ENCODE data around the gene SPATA25. TPM values are rescaled to one million over a fixed set of nuclear protein-coding genes. Genes with fewer than 3 reads are reported as not detected.

Gene SPATA25
- total RNA-seq, 1 donor = 1.4 TPM

- peaks cover 2% of the 10 kb centered on the region for H3K4me1 ChIP-seq (ENCODE audit: insufficient read depth, low read length)
- no peak overlapping the region for H3K4me3 ChIP-seq (ENCODE audit: insufficient read depth, low read length)
- DNase-seq (ENCODE audit: insufficient read length, low spot score, missing footprints) = no peak
- no peak overlapping the region for H3K4me2 ChIP-seq (ENCODE audit: insufficient read depth, low read length)
- no peak overlapping the region for H3K27ac ChIP-seq (ENCODE audit: low read depth, low read length)
- H3K79me2 ChIP-seq (ENCODE audit: insufficient read depth, low read length) = peaks cover 19% of the 10 kb centered on the region
- peaks cover 22% of the 10 kb centered on the region for H3K36me3 ChIP-seq (ENCODE audit: insufficient read depth, low read length)
- no peaks in the 10 kb centered on the region for H3K27me3 ChIP-seq (ENCODE audit: insufficient read depth, low read length)
- H3K9me3 ChIP-seq (ENCODE audit: low read depth, low read length) = no peaks in the 10 kb centered on the region
- H4K20me1 ChIP-seq (ENCODE audit: insufficient read depth, low read length) = peaks cover 11% of the 10 kb centered on the region
- TF ChIP-seq CTCF (IDR thresholded peaks at IDR 0.05; ENCODE audit: extremely low read depth, low read depth, low read length) = no peak
- no peak overlapping the region for H2AFZ ChIP-seq (ENCODE audit: low read length)
Measured at GRCh38 chr20:45850926-45851325, 36.5 kb downstream of the SPATA25 start.

- no peak overlapping the region for H3K27ac ChIP-seq (ENCODE audit: low read depth, low read length)
- no peak for DNase-seq (ENCODE audit: insufficient read length, low spot score, missing footprints)
- H2AFZ ChIP-seq (ENCODE audit: low read length) = no peak overlapping the region
- H3K79me2 ChIP-seq (ENCODE audit: insufficient read depth, low read length) = peaks cover 15% of the 10 kb centered on the region
- H3K4me1 ChIP-seq (ENCODE audit: insufficient read depth, low read length) = no peaks in the 10 kb centered on the region
- peaks cover 26% of the 10 kb centered on the region for H3K36me3 ChIP-seq (ENCODE audit: insufficient read depth, low read length)
- H3K9me3 ChIP-seq (ENCODE audit: low read depth, low read length) = no peaks in the 10 kb centered on the region
- no peaks in the 10 kb centered on the region for H3K27me3 ChIP-seq (ENCODE audit: insufficient read depth, low read length)
- no peak overlapping the region for H3K4me3 ChIP-seq (ENCODE audit: insufficient read depth, low read length)
- peaks cover 8% of the 10 kb centered on the region for H4K20me1 ChIP-seq (ENCODE audit: insufficient read depth, low read length)
- no peak for TF ChIP-seq CTCF (IDR thresholded peaks at IDR 0.05; ENCODE audit: extremely low read depth, low read depth, low read length)
- no peak overlapping the region for H3K4me2 ChIP-seq (ENCODE audit: insufficient read depth, low read length)
Measured at GRCh38 chr20:45850238-45850637, 37.2 kb downstream of the SPATA25 start.

GRCh38 chr20:45848969-45849582, 38.3 kb downstream of the SPATA25 start:
- no peak for DNase-seq (ENCODE audit: insufficient read length, low spot score, missing footprints)
- Histone ChIP-seq H3K27me3 (ENCODE audit: insufficient read depth, low read length) (no peaks in the 10 kb centered on the region), H3K4me2 (ENCODE audit: insufficient read depth, low read length) (no peak overlapping the region), H3K4me3 (ENCODE audit: insufficient read depth, low read length) (no peak overlapping the region), H3K27ac (ENCODE audit: low read depth, low read length) (no peak overlapping the region), H3K36me3 (ENCODE audit: insufficient read depth, low read length) (peaks cover 31% of the 10 kb centered on the region), H2AFZ (ENCODE audit: low read length) (no peak overlapping the region), H3K79me2 (ENCODE audit: insufficient read depth, low read length) (peaks cover 6% of the 10 kb centered on the region), H3K4me1 (ENCODE audit: insufficient read depth, low read length) (no peaks in the 10 kb centered on the region), H4K20me1 (ENCODE audit: insufficient read depth, low read length) (peaks cover 4% of the 10 kb centered on the region), H3K9me3 (ENCODE audit: low read depth, low read length) (no peaks in the 10 kb centered on the region)
- no peak for TF ChIP-seq CTCF (IDR thresholded peaks at IDR 0.05; ENCODE audit: extremely low read depth, low read depth, low read length)

GRCh38 chr20:45848421-45848820, 39.0 kb downstream of the SPATA25 start:
- H3K79me2 ChIP-seq (ENCODE audit: insufficient read depth, low read length) = peaks cover 2% of the 10 kb centered on the region
- no peak for DNase-seq (ENCODE audit: insufficient read length, low spot score, missing footprints)
- H3K4me1 ChIP-seq (ENCODE audit: insufficient read depth, low read length) = no peaks in the 10 kb centered on the region
- no peaks in the 10 kb centered on the region for H3K9me3 ChIP-seq (ENCODE audit: low read depth, low read length)
- peaks cover 4% of the 10 kb centered on the region for H4K20me1 ChIP-seq (ENCODE audit: insufficient read depth, low read length)
- no peaks in the 10 kb centered on the region for H3K27me3 ChIP-seq (ENCODE audit: insufficient read depth, low read length)
- TF ChIP-seq CTCF (IDR thresholded peaks at IDR 0.05; ENCODE audit: extremely low read depth, low read depth, low read length) = no peak
- H3K4me2 ChIP-seq (ENCODE audit: insufficient read depth, low read length) = no peak overlapping the region
- H3K36me3 ChIP-seq (ENCODE audit: insufficient read depth, low read length) = peaks cover 37% of the 10 kb centered on the region
- H3K4me3 ChIP-seq (ENCODE audit: insufficient read depth, low read length) = no peak overlapping the region
- no peak overlapping the region for H2AFZ ChIP-seq (ENCODE audit: low read length)
- no peak overlapping the region for H3K27ac ChIP-seq (ENCODE audit: low read depth, low read length)

All from osteoblast (primary cell).